Superior temporal gyrus (tissue), 1 donor: ENCODE results near the gene CDH23.

ENCODE experiments used
- DNase-seq: peaks from one replicate; pipeline ENCODE4 v3.0.0-alpha.2; 2016; ENCODE audit errors: extremely low spot score

The CDH23 gene

DNA sequence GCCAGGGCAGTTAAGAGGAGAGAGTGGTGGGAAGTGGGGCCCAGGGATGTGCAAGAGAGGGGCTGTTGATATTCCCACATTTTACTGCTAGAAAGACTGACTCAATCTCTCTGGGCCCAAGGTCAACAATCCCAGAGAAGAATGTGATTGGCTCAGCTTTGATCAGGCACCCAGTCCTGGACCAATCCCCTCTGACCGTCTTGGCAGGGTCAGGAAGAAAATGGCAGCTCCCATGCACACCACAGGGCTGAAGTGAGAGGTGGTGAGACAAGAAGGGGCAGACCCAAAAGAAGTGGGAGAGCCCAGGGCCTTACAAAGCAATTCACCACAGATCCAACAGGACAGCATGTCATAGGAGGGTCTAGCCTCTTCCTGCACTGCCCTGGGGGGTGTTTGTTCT, 326.1 kb downstream of the CDH23 start:
- no peak for DNase-seq

DNA sequence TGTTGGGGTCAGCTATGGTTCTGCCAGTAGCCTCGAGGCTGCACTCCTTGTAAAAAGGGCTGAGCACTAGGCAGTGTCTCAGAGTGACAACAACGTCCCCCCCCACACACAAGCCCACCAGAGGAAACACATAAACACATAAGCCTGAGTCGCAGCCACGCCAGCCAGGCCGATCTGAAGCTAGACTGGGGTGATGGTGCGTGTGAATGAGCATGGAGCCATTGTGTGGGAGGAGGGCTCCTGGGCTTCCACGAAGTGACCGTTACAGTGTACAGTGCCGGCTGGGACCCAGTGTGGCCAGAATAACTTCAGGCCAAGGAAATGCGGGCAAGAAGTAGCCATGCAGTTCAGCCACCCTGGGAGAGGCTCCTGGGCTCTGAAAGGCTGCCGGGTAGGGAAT, 326.6 kb downstream of the CDH23 start:
- no peak for DNase-seq

DNA sequence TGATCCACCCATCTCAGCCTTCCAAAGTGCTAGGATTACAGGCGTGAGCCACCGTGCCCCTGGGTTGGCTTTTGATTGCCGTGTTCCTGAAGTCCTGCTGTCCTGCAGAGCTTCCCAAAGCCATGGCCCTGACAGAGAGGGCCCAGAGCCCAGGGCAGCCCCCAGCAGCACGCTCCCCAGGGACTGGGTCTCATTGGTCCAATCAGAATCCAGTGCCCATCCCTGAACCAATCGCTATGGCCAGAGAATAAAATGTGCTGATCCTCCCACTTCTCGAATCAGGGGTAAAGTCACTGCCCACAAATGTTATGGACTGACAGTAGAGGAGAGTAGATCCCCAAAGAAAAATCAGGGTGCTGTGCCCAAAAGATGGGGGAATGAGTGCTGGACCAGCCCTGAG, 327.8 kb downstream of the CDH23 start:
- DNase-seq = no peak

DNA sequence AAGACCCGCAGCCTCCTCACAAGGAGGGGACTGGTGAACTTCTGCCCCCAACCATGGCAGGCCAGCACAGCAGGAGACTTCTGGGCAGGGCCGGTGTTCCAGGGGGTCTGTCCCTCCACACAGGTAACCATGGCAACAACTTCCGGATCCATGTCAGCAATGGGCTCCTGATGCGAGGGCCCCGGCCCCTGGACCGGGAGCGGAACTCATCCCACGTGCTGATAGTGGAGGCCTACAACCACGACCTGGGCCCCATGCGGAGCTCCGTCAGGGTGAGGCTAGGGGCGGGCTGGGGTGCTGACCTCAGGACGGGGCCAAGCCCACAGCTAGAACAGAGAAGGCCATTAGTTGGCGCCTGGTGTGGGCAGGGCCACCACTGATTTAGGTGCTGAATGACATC, 328.5 kb downstream of the CDH23 start:
- no peak for DNase-seq

DNA sequence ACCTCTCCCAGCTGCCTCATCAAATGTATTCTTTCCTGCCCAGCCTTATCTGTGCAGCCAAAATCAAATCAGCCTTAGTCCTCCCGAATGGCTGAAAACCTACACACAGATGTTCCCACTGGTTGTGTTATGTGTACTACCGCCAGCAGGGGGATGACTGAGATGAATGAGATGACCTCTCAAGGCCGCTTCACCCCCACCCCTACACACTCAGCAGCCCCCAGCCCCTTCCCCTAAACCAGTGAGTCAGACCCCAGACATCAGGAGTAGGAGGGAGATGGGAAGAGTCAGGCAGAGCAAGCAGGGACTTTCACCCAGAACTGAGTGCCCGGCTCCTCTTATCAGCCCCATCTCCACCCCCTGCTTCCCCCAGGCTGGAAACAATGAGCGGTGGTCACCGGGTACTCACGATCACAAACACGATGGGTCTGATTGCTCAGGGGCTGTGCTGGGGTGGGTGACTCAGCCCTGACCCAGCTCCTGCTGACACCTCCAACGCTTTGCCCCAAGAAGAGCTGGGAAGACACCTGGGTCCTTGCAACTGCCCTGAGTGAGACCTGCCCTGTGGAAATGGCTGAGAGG, 329.4 kb downstream of the CDH23 start:
- no peak for DNase-seq

DNA sequence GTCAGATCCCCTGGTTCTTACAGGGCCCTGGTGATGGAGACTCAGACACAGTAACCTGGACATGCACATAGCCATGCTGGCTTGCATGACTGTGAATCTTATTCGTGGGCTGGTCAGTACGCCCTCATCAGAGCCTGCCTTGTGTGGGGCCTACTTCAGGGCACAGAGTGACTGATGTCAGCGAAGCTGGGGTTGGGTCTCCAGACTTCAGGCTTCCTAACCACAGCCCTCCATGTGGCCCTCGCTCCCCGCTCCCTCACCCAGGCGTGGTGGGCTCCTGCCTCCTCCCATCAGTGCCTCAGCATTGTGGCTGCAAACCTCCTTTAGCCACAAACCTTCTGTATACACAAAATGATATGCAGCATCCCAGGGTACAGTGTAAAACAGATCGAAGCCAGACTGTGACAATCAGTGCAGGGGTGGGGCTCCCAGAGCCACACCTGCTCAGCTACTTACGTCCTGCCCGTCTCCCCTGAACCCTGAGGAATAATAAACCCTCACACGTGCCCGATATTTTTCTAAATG, 329.9 kb downstream of the CDH23 start:
- DNase-seq = no peak

DNA sequence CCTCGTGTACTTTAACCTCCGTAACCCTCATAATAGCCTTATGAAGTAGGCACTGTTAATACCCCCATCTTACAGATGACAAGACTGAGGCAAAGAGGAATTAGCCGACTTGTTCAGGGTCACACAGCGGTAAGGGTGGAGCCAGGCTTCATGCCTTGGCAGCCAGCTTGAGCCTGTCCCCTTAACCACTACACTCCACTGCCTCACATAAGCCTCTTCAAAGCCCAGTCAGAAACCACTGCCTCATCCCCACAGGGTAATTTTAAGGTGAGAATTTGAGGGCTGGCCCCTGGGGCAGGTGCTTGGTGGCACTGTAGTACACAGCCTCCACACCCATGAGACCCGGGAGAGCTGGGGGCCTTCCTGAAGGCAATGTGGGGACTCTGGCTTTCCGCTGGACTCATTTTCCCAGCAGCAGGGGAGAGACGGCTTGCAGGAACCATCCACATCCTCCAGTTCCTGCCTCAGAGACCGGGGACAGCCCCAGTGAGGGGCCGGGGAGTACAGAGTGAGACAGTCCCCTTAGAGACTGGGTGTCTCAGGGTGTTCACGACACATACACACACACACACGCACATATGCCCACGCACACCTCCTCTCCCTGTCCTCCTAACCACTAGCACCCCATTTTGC, 330.5 kb downstream of the CDH23 start:
- no peak for DNase-seq

DNA sequence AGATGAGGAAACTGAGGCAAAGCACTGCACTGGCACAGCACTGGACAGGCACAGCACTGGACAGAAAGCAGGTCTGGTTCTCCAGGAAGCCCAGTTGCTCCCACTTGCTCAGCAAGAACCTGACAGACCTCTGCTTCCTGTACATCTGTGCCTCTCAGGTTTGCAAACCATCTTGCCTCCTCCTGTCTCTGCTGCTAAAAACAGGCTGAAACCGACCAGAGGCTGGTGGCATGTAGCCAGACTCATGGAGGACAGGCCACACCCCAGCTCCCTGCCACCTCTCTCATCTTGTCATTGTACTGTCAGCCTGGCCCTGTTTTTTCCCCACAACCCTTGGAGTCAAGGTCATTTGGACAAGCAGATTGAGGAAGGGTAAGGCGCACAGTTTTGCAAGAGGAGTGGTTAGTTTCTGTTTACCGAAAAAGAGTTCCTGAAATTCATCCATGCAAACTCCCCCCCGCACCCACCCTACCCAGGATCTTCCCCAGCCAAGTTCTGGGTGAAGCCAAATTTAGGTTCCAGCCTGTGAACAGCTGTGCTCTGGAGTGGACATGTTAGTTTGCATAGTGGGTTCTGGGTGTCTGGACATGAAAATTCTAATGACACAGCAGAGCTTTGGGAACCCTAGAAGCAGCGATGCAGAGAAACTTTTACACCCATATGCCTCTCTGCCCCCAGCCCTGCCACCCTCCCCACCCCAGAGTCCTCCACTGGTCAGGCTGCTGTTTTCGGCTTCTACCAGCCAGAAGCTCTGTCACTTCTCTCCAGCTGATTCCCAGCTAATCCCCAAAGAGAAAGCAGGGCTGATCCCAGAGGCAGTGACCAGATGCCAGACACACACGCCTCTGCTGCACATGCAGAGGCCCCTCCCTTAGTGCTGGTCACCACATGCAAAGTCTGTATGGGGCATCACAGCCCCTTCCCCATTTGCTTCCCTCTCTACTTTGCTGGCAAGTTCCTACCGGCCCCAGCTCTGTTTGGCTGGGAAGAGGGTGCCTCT, 331.3 kb downstream of the CDH23 start:
- DNase-seq = no peak

DNA sequence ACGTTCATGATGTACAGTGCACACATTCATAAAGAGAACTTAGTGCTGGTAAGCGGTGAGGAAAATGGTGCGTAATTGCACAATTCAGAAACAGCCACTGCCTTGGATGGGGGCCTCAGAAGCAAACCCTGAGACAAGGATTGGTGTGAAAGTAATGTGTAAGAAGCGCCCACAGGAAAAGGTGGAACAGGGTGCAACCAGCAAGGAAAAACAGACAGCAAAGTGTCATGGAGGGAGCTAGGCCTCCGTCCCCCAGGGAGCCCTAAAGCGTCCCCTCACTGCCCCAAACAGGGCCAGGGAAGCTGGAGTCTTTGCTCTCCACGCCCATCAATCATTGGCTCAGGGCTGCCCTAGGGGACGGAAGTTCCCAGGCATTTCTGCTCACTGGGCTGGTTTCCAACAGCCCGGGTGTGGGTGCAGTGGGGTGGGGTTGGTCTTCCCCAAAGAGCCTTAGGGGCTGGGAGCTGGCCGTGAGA, 332.5 kb downstream of the CDH23 start:
- no peak for DNase-seq

DNA sequence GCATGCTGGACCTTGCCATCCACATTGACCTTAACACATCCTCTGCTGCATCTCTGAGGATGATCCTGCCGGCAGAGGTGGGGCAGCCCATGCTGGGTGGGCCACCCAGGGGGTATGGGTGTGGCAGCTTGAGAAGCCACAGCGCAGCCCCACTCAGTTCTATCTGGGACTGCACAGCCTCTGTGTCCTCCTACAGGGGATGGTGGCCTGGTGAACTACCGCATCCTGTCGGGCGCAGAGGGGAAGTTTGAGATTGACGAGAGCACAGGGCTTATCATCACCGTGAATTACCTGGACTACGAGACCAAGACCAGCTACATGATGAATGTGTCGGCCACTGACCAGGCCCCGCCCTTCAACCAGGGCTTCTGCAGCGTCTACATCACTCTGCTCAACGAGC, 335.1 kb downstream of the CDH23 start:
- DNase-seq = no peak

DNA sequence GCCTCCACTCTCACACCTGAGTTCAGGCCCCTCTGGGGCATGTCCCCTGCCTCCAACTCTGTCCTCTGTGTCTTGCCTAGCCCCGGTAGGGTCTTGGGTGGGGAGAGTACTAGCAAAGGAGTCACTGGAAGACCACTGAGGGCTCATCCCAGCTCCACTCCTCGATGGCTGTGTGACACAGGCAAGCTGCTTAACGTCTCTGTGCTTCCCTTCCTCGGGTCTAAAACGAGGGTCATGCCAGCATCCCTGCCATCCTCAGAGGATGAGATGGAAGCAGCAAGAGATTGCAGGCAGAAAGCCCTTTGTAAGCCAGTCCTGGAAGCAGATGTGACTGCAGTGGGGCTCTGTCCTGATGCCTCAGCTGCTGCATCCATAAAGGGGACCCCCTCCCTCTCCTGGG, 338.1 kb downstream of the CDH23 start:
- no peak for DNase-seq

DNA sequence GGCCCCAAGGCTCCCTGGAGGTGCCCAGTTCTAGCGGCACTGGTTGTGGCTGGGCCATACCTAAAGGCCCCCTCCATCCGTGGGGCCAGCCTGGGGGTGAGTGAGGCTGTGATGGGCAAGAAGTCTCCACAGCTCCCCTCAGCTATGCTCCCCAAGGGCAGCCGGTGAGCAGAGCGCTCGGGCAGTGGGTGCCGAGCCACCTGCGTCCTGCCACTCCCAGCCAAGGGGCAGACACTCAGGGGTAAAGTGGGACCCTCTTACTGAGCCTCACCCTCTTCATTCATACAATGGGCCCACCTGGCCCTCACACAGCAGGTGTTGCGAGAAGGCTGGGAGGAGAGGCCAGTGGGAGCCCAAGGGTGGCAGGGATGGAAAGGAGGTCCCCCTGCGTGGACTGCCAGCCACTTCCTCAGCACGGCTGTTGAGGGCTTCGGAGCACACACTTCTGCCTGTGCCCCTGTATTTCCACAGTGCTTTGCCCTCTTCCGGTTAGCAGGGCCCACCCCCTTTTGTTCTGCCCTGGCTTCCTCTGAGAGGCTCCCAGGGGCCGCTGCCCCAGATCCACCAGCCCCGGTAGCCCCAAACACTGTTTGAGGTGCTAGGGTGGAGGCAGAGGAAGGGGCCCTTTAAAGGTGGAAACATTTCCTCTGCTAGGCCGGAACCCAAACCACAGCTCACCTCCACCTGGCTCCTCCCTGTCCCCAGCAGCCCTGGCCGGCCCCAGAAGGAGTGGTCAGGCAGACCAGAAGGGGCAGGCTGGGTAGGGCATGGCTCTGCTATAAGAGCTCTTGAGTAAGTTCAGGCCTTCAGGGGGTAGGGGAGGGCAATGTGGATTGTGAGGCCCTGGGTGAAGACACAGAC, 339.2 kb downstream of the CDH23 start:
- no peak for DNase-seq

DNA sequence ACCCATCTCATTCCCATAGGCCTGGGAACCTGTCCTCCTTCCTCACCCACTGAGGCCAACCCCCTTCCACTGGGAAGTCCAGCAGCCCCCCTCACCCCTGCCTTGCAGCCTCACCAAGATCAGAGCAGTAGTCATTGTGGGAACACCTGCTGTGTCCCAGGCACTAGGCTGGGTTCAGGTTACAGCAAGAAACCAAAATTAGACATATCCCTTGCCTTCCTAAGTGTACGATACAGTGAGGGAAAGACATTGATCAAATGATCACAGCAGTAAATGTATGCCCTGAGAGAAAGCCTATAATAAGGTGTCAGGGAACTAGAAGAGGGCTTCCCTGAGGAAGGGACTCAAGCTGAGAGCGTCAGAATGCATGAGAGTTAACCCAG, 339.8 kb downstream of the CDH23 start:
- no peak for DNase-seq

DNA sequence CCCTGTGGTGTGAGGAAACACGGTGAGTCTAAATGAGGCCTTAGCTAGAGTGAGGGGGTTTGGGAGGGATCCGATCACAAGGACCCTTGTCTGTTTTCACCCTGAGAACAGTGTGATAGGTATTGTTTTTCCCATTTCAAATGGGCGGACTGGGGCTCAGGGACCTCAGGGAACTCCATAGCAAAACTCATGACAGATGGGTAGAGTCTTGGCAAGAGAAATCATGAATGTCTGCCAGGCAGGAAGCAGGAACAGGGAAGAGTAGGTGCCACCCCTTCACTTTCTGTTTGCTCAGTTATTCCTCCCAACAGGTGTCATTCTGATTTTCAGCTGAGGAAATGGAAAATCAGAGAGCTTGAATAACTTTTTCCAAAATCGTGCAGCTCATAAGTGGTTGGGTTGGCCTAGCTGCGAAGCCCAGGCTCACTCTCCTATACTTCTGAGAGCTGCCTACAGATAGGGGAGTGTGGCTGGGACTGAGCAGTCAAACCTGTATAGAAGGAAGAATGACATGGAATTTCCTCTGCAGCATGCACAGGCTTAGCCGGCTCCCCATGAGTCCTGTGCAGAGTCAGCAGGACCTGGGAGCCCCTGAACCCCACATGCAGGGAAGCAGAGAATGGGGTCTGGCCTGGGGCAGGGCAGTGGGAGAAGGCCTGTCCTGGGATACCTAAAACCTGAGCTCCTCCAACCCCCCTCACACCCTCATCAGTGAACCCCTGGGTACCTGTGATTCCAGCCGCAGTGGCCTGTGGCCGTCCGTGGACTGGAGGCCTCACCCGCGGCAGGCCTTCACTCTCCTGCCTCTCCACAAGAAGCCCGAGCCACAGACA, 340.5 kb downstream of the CDH23 start:
- DNase-seq = no peak

DNA sequence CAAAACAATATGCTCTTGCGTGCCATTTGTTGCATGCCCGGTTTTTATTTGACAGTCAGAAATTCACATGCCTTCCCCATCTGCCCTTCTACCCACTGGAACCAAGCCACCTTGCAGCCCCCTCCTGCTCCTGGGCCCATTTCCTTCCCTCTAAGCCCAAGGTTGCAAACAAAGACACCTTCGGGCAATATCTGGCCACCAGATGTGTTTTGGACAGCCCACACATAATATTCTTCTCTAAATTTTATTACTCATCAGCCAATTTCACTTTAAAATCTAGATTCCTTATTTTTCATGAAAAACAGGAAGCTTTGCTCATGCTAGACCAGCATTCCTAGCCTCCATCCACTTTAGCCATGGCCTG, 341.1 kb downstream of the CDH23 start:
- no peak for DNase-seq

DNA sequence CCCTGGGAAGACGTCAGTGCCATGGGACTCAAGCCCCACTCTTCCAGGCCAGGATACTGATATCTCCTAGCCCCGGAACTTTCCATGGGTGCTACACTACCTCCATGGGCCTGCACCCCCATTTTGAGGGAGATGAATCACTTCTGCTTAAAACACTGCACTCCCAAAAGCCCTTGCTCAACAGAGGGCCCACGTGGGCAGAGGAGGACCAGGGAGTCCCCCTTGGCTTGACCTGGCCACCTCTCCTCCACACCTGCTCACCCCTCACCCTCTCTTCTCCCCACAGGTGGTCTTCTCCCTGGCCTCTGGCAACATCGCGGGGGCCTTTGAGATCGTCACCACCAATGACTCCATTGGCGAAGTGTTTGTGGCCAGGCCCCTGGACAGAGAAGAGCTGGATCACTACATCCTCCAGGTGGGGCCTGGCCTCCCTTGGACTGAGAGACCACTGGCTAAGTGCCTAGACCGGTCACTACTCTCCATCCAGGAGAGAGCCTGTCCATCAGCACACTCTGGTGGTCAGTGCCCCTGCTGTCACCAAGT, 342.7 kb downstream of the CDH23 start:
- DNase-seq = no peak

DNA sequence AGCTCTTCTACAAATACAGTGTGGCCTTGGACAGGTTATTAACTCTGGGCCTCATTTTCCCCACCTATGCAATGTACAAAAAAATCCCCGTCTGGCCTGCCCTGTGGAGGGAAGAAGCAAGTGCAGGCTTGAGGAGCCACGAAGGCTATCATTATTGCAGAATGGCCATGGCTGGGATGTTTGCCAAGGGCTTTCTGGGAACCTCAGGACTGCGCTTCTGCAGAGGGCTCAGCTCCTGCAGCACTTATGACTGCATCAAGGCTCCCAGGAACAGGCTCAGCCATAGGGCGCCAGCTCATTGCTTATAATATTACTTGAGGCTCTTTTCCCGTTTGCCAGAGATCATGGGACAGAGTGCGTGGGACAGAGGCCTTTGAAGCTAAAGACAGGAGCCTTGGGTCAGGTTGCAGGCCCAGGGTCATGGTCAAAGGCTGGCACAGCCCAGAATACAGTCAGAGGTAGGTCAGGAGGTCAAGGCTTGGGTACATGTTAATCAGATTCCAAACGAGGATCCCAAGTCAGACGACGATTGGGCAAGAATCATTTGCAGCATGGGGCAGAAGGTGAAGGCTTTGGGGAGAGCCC, 343.4 kb downstream of the CDH23 start:
- DNase-seq = no peak

DNA sequence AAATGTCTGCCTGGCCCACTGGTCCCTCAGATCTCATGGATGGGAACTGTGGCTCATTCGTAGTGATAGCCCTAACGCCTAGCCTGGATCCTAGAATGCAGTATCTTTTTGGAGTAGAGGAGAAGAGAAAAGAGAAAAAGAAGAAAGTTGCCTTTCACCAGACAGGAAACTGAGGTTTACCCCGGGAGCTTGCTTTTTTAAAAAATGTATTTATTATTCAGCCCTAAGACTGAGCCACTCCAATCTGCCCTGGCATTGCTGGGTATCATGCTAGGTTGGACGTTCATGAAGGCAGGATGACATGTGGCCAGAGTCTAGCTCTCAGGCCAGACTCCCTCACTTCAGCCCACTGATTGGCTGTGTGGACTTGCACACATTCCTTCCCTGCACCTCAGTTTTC, 344.3 kb downstream of the CDH23 start:
- DNase-seq = no peak

DNA sequence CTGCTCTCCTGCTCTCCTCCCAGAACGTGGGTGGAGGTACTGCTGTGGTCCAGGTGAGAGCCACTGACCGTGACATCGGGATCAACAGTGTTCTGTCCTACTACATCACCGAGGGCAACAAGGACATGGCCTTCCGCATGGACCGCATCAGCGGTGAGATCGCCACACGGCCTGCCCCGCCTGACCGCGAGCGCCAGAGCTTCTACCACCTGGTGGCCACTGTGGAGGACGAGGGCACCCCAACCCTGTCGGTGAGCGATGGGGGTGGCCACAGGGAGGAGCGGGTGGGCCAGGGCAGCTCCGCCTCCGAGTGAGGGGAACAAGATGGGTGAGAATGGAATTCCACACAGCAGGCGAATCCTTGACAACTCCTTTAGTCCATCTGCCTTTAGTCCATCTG, 345.0 kb downstream of the CDH23 start:
- no peak for DNase-seq
